Activated gamma-delta T cell (primary cell): ENCODE measurements around the gene C21orf58.

Experiments
- DNase-seq: peaks from one replicate; lab custom pipeline; 2025; lab: John Stamatoyannopoulos, UW

The C21orf58 gene

DNA sequence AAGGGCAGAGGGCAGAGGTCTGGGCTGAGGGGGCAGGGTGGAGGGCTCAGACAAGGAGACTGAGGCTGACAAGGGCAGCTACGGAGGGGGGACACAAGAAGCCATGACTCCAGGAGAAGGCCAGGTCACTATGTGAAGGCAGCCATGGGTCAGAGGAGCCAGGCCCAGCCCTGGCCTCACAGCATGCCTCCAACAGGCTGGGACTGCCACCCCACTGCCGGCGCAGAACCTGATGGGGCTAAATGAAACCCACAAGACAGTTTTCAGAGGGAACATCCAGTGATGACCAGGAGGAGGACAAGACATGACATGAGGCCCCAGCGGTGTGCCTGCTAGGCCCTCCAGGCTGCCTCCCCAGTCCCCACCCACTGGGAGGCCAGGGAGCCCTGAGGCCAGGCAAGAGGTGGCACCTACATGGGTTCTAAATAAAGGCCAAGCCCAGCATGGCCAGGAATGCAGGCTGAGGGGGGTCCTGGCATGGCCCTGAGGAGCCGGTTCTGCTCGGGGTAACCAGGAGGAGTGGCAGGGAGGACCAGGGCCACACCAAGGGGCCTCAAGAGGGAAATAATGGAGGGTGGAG, 67.8 kb downstream of the C21orf58 start:
- DNase-seq, result no peak

DNA sequence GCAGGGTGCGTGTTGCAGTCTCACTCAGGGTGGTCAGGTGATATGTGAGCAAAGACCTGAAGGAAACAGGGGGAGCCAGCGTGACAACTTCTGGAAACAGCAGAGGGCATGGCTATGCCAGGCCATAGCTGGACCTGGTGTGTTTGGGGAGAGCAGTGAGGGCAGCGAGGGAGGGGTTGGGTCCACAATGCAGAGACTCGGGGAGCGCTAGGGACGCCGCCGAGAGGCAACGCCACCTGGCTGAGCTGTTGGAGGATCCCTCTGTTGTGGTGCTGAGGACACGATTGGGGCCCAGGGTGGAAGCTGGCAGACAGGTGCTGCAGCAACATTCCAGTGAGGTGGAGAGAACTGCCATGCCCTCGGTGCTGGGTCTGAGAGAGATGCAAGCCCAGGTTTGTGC, 68.5 kb downstream of the C21orf58 start:
- no peak for DNase-seq

- no peak for DNase-seq
Measured at GRCh38 chr21:46254208-46254975, 69.3 kb downstream of the C21orf58 start.

DNA sequence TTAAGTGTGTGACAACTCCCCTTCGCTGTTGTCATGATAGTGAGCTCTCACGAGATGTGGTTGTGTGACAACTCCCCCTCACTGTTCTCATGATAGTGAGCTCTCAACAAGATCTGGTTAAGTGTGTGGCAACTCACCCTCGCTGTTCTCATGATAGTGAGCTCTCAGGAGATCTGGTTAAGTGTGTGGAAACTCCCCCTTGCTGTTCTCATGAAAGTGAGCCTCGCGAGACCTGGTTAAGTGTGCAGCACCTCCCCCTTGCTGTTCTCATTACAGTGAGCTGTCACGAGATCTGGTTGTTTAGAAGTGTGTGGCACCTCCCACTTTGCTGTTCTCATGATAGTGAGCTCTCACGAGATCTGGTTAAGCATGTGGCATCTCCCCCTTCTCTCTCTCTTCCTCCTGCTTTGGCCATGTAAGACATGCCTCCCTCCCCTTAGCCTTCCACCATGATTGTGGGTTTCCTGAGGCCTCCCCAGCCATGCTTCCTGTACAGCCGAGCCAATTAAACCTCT, 70.0 kb downstream of the C21orf58 start:
- DNase-seq, result no peak

- DNase-seq, result no peak
Measured at GRCh38 chr21:46252840-46253239, 70.8 kb downstream of the C21orf58 start.
